GM19372 (cell line): ENCODE data around the gene HSPG2.
"Not testable (repeated sequence)": the region's sequence is repeated elsewhere in the genome, so short reads cannot be mapped to it uniquely, and the experiment has no call there.

Source experiments
- ATAC-seq: cut with Tn5 transposase; IDR thresholded peaks from one replicate; pipeline ENCODE4 v1.9.1; 2021; ENCODE audit warnings: mild to moderate bottlenecking, low read depth, moderate library complexity; ENCODE audit not compliant: unreplicated experiment

The HSPG2 gene

DNA sequence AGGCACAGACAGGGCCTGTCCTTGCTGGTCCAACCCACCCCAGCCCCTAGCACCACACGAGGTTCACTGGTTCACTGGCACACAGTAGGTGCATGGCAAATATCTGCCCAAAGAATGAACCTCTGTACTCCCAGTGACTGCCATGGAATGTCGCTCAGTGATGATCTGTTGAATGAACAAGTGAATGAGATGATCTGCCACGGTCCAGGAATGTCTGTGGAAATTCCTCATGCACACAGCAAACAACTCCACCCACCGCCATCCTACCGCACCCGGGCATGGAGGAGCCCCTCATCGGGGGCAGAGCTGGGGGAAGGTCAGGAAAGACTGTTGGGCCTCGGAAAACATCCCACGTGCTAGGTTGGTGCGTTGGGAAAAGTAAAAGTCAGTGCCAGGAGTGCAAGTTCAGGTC is 1.7 kb downstream of the HSPG2 start:
- ATAC-seq, result no peak

- no peak for ATAC-seq
Measured at GRCh38 chr1:21933397-21934248, 3.5 kb downstream of the HSPG2 start.

GRCh38 chr1:21932127-21932526 is 5.0 kb downstream of the HSPG2 start:
- ATAC-seq, result no peak

- no peak for ATAC-seq
Measured at GRCh38 chr1:21931171-21932093, 5.7 kb downstream of the HSPG2 start.

DNA sequence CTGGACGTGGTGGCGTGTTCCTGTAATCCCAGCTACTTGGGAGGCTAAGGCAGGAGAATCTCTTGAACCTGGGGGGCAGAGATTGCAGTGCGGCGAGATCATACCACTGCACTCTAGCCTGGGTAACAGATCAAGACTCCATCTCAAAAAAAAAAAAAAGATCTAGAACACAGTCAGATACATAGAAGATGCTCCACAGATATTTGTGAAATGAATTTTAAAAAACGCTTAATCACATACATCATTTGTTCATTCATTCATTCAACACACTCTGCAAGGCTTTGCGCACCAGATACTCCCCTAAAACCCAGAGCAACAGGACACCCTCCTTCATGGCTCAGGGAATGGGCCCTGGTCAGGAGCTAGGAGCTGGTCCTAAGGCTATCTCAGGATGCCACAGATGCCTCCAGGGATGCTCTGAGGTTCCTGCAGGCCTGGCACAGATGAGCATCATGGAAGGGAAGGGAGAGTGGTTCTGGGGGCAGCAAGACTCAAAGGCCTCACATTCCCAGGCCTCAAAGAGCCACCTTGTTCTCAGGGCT is 6.4 kb downstream of the HSPG2 start:
- no peak for ATAC-seq

DNA sequence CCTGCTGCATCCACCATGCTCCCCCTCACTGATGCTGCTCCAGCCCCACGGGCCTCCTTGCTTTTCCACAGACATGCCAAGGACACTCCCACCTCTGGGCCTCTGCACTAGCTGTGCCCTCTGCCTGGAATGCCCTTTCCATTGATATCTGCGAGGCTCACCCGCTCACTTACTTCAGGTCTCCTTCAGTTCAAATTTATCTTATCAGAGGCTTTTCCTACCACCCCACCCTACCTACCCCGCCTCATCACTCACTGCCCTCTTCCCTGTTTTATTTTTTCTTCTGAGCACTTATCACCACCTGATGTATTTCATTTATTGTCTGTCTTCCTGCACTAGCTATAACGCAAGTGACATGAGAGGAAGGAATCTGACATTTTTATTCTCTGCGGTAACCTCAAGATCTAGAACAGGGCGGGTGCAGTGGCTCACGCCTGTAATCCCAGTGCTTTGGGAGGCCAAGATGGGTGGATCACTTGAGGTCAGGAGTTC is 7.0 kb downstream of the HSPG2 start:
- ATAC-seq, result no peak

GRCh38 chr1:21927533-21928237 is 9.4 kb downstream of the HSPG2 start:
- no peak for ATAC-seq

DNA sequence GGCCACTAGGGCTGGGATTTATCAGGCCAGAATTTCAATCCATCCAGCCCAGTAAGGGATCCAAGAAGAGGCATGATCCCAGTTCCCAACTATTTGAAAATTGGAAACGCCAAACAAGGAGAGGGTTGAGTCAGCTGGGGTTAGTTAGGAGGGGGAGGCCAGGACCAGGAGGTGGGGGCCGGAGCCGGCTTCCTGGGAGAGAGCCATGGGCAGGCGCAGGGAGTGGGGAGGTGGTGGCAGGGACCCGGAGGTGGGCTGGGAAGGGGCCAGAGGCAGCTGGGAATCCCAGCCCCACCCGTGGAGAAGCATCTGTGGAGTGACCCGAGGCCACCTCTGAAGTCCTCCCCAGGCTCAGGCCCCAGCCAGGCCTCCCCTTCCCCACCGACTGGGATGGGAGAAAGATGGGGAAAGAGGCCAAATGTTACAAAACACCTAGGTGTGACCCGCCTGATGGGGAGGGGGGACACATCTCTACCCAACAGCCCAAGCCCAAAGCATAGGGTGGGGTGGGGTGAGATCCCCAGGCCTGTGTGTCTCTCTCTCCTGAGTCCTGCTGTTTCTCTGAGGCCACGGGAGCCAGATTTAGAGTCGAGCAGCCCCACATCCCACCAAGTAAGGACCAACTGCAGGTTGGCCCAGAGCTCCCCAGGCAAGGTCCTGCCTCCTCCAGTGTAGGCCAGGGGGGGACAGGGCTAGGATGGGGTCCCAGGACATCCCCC is 10.1 kb downstream of the HSPG2 start:
- no peak for ATAC-seq

DNA sequence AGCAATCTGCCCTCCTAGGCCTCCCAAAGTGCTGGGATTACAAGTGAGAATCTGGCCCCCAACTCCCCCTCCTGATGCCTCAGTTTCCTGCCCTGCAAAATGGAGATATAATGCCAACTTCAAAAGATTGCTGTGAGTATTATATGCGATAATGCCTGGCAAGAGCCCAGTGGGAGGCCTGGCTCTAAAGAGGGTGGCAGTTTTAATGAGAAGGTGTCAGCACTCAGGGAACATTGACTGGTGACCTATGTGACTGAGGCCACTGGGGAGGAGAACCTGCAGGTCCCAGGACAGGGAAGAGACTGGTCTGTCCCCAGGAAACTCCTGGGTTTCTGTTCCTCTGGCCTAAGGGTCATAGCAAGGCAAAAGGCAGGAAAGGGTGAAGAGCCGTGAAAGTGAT is 11.0 kb downstream of the HSPG2 start:
- no peak for ATAC-seq

DNA sequence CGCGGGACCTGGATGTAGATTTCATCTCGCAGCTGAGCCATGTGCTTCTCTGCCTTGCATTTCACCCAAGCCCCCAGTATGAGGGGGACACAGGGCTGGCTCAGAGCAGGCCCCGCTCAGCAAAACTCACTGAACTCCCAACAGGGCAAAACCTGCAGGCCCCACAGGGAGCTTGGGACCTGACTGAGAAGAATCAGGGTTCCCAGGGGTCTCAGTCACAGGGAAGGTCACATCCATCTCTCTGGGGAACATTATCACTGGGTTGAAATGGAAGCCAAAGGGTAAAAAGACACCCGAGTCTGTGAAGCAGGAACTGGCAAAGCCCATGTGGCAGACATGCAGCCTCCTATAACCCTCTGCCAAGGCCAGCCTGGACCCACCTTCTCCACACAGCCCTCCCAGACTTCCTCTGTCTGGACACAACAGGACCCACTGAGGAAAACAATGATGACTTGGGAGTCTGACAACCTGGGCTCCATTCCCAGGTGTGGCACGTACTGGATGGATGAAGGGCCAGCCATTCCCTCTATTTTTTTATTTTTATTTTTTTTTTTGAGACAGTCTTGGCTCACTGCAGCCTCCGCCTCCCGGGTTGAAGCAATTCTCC is 11.7 kb downstream of the HSPG2 start:
- no peak for ATAC-seq

GRCh38 chr1:21924503-21925005 is 12.6 kb downstream of the HSPG2 start:
- no peak for ATAC-seq

GRCh38 chr1:21922090-21923013 is 14.8 kb downstream of the HSPG2 start:
- no peak for ATAC-seq

- no peak for ATAC-seq
Measured at GRCh38 chr1:21921100-21921875, 15.8 kb downstream of the HSPG2 start.

GRCh38 chr1:21919520-21919919 is 17.6 kb downstream of the HSPG2 start:
- no peak for ATAC-seq

- ATAC-seq, result not testable (repeated sequence)
Measured at GRCh38 chr1:21917239-21917631, 19.9 kb downstream of the HSPG2 start.

DNA sequence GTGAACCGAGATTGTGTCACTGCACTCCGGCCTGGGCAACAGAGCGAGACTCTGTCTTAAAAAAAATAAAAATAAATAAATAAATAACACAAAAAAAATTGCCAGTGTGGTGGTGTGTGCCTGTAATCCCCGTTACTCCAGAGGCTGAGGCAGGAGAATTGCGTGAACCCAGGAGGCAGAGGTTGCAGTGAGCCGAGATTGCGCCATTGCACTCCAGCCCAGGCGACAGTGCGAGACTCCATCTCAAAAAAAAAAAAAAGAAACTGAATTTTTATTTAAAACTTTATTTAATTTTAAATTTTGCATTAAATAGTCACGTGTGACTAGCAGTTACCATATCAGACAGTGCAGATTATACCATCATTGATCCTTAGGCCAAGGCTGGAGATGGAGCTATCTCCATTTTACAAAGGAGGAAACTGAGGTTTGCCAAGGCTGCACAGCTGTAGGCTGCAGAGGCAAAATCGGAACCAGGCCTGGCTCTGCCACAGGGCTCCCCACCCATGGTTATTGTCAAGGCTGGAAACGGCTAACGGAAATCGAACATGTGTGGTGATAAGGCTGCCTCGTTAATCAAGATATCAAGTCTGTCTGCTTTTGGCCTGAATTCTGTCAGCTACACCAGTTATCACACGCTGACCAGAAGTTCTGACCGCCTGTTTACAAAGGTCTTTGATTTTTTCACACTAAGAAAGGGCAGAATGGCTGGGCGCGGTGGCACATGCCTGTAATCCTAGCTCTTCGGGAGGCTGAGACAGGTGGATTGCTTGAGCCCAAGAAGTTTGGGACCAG is 20.5 kb downstream of the HSPG2 start:
- ATAC-seq, result no peak
